Islet of Langerhans (tissue), 1 donor: Measurements from ENCODE around the gene RIBC2.
A peak's percentile ranks its signal among the peaks of the same experiment; 100 is the strongest.
"Not testable (repeated sequence)": the region's sequence is repeated elsewhere in the genome, so short reads cannot be mapped to it uniquely, and the experiment has no call there.

Source experiments
- FAIRE-seq: peaks from one replicate; lab custom pipeline; 2011; peaks lifted over from hg19 to GRCh38; lab: Jason Lieb, UNC

Gene RIBC2

DNA sequence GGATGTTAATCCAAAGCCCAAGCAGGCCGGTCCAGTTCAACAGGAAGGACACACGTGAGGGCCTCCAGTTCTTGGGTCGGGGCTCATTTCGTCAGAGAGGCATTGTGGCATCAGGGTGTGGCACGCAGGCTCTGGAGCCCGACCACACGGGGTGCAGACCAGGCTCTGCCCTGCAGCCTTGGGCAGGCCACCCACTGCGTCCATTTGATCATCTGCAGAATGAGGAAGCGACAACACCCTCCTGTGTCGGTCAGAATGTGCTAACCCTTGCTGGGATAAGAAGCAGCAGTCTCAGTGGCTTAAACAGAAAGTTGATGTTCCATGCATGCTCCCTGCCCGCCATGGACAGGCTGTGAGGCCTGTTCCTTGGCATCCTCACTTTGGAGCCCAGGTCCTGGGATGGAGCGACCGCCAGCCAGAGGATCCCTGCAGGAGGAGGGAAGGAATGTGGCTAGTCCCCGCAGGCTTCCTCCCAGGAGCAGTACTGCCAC lies 10.8 kb downstream of the RIBC2 start:
- FAIRE-seq, result no peak

DNA sequence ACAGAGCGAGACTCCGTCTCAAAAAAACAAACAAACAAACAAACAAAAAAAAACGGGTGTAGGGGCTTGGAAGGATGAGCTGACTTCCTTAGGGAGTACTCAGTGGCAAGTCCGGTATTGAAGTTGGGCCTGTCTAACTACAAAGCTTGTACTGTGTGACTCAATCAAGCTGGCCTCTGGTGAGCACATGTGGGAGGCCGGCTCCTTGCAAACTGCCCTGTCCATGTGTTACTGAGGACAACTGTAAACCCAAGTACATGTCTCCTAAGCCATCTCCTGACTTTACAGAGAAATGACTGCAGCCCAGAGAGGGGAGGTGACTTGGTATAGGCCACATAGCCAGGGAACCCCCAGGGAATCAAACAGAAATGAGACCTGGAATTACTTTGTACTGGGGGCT lies 11.6 kb downstream of the RIBC2 start:
- FAIRE-seq, result no peak

DNA sequence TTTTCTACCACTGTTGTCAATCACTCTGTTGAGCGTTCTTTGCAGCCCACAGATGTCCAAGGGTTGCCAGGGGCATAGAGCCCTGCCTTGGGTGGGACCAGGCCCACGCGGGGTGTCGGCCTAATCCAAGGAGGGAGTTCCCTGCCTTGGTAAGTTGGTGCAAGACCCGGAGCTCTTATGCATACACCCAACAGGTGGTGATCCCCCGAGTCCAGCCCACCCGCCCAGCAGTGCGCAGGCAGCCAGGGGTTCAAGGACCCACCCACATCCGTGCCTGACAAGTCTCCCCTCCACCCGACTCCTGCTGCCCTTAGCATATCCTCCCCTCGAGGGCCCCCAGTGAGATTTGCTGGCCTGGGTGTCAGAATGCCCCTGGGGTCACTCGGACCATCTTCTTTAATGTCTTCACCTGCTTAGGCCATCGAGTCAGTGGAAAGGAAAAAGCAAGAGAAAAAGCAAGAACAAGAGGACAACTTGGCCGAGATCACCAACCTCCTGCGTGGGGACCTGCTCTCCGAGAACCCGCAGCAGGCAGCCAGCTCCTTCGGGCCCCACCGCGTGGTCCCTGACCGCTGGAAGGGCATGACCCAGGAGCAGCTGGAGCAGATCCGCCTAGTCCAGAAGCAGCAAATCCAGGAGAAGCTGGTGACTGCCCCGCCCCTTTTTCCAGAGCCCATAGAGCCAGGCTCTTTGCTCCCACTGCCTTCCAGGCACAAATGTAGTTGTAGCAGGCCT lies 12.2 kb downstream of the RIBC2 start:
- no peak for FAIRE-seq

DNA sequence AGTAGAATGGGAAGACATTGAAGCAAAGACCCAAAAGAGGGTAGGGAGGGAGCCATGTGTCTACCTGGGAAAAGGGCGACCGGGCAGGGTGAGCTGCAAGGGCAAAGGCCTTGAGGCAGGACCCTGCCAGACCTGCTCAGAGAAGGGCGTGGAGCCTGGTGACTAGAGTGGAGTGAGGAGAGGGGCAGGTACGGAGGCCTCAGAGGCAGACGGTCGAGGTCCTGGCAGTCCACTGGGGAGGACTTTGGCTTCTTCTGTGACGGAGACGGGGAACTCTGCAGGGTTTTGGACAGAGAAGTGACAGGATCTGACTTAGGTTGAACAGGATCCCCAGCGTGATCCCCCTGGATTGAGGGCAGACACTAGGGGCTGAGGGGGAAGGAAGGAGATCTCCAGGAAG lies 12.9 kb downstream of the RIBC2 start:
- FAIRE-seq, result no peak

DNA sequence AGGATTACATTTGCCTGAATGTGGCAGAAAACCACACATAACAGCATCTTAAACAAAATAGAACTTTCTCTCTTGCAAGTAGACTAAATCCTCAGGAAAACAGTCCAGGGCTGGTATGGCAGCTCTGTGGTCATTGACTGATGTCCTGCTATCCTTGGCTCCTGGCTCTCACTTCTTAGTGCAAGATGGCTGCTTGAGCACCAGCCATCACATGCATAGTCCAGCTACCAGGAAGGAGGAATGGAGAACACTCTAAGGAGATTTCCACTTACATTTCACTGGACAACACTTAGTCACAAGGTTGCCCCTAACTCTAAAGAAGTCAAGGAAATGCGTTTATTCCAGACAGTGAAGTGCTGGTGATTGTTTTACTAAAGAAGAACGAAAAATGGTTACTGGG lies 13.6 kb downstream of the RIBC2 start:
- FAIRE-seq, result no peak

DNA sequence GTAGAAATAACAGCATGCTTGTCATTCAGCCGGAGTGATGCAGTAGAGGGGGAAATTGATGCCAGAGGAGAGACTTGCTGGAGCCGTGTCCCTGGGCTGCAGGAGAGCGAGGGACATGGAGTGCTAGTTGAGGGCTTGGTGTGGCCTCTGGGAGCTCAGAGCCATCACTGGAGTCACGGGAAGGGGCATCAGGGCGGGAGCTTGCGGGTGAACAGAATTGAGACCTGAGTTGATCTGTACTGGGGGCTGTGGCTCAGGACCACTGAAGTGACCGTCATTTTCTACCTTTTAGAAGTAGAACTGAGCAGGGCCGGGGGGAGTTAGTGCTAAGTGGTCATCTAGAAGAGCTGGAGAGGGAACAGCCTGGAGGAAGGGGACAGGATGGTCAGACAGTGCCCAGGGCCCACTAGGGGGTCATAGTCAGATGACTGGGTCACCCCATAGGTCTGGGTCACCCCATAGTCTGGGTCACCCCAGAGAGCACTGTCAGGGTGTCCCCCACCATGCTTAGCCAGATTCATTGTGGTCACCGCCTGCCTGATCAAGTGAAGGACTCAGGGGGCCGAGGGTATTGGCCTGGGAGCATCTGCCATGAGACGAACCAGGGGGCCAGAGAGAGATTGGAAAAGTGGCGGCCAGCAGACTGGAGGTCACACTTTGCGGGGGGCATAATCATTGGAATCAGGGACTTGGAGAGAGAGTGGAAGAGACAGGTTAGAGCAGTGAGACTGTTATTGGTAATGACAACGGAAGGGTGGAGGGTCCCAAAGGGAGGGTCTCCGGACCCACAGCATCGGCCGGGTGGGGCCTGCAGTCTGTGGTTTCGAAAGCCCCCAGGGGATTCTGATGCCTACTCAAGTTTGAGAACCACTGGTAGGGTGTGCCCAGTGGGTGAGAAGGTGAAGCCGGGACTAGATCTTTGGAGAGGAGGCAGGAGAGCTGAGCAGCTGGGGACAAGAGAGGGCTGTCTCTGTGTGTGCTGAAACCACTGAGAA lies 15.2 kb downstream of the RIBC2 start:
- FAIRE-seq, result no peak

DNA sequence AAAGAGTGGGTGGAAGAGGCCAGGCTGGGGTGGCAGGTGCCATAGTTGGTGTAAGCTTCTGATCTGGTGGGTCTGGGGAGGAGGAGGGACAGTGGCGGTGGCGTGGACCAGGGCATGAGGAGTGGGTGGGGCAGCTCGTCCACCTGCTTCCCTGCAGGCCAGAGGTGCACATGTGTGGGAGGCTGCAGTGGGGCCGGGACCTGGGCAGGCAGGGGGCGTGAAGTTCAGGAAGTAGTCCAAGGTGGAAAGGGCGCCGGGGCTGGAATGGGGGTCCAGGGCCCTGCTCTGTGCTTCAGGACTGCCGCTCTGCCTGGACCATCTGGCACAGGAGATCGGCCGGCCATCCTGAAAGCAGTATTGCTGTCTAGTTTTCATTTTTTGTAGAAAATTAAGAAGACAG lies 15.9 kb downstream of the RIBC2 start:
- no peak for FAIRE-seq

DNA sequence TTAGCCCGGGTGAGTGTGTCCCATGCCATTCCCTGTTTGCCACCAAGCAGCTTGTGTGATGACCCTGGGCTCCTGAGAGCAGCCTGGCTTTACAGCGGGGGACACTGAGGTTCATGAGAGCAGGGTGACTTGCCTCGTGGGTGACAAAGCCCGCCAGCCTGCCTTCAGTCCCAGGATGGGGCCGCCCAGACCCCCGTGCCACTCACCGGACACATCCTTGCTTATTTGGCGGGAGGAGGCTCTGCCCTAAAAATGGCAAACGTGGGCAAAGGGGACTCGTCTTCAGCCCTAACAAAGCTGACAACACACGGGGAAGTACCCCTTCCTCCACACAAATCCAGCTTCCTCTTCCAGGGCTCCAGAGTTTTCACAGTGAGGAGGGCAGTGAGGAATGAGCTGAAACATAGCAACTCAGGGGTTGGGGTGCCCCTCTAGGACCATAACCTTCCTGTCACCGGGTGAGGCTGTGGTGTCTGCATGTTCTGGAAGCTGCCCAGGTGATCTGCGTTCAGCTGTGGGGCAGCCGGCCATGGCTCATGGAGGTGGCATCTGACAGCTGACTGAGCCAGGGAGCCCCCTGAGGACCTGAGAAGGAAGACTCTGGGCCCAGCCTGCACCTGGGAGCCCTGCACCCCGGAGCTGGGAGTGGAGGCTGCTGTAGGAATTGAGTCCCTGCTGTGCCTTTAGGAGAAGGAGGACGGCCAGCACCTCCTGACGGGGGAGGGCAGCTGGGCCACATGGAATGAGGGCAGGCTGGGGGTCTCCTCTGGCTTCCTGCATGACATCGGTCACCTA lies 16.7 kb downstream of the RIBC2 start:
- FAIRE-seq, result no peak

DNA sequence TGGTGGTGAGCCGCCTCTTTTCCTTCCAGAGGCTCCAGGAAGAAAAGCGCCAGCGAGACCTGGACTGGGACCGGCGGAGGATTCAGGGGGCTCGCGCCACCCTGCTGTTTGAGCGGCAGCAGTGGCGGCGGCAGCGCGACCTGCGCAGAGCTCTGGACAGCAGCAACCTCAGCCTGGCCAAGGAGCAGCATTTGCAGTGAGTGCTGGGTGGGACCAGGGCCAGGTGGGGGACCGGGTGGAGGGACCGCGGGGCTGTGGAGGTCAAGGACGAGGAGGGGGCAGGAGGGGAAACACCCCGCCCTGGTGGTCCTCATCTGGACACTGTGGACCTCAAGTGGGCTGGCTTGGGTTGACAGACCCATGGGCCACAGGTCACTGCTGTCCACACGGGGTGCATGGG lies 17.4 kb downstream of the RIBC2 start:
- no peak for FAIRE-seq

DNA sequence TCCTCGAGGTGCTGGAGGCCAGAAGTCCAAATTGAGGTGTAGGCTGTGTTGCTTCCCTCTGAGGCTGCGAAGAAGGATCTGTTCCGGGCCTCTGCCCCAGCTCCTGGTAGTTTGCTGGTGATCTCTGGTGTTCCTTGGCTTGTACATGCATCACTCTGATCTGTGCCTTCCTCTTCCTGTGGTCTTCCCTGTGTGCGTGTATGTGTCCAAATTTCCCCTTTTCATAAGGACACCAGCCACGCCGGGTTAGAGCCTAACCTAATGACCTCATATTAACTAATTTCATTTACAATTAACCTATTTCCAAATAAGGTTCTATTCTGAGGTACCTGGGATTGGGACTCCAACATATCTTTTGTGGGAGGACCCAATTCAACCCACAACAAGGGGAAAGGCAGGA lies 21.5 kb downstream of the RIBC2 start:
- FAIRE-seq, result no peak

DNA sequence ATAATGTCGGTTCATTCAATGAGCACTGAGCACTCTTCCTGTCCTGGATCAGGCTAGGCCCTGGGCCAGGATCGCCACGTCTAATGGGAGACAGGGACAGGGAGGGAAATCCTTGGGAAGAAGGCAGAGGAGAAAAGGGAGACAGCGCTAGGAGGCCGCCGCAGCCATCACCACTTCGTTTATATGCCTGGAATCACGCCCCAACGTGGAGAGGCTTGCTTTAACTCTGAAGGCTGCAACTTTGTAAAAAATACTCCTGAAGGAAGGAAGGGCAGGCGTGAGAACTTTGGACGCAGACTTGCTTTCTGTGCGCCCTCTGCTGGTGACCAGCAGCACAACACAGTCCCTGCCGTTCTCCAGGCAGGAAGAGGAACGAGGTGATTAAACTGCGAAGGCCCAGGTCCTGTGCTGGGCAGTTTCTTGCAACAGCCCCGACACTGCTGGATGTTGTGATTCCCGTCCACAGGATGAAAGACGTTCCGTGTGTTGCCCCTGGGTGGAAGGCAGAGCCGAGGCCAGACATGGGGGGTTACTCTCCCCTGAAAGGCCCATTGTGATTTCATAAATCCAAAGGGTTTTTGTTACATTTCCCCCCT lies 22.1 kb downstream of the RIBC2 start:
- peak; percentile 84 for FAIRE-seq

DNA sequence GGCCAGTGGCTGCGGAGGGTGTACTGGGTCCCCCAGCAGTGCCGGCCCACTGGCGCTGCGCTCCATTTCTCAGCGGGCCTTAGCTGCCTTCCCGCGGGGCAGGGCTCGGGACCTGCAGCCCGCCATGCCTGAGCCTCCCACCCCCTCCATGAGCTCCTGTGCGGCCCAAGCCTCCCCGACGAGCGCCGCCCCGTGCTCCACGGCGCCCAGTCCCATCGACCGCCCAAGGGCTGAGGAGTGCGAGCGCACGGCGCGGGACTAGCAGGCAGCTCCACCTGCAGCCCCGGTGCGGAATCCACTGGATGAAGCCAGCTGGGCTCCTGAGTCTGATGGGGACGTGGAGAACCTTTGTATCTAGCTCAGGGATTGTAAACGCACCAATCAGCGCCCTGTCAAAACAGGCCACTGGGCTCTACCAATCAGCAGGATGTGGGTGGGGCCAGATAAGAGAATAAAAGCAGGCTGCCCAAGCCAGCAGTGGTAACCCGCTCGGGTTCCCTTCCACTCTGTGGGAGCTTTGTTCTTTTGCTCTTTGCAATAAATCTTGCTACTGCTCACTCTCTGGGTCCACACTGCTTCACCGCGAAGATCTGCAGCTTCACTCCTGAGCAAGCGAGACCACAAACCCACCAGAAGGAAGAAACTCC lies 23.5 kb downstream of the RIBC2 start:
- not testable (repeated sequence) for FAIRE-seq

DNA sequence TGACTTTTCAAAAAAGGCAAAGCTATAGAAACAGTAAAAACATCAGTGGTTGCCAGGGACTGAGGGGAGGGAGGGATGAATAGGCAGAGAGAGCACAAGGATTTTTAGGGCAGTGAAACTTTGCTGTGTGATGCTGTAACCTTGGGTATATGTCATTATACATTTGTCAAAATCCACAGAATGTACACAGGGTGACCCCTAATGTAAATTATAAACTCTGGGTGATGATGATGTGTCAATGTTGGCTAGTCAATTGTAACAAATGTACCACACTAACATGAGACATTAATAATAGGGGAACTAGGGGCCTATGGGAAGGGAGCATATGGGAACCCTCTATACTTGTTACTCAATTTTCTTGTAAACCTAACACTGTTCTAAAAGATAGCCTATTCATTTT lies 24.8 kb downstream of the RIBC2 start:
- no peak for FAIRE-seq

DNA sequence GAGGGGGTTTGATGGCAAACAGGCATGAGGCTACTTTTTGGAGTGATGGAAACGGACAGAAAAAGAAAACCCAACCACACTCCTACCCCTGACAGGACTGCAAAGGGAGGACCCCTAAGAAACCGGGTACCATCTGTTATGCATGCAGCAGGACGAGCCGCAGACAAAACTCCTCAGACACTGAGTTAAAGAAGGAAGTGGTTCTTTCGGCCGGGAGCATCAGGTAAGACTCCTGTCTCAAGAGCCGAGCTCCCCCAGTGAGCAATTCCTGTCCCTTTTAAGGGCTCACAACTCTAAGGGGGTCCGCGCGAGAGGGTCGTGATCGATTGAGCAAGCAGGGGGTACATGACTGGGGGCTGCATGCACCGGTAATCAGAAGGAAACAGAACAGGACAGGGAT lies 27.2 kb downstream of the RIBC2 start:
- FAIRE-seq, result not testable (repeated sequence)

DNA sequence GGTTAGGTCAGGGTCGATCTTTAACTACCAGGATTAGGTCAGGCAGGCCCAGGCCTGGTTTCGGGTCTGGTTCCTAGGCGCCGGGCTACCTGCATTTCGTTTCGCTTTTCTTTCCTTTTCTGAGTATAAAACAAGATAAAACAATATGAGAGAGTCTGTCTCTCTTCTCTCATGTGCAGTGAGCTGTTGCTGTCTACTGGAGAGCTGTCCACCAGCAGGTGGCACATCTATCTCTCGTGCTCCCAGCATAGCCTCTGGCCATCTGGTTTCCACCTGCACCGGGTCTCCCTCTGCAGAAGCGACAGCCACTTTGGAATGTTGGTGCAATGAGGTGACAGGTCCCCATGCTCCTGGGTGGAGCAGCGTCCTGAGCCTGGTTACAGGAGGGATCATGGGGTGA lies 27.6 kb downstream of the RIBC2 start:
- no peak for FAIRE-seq

DNA sequence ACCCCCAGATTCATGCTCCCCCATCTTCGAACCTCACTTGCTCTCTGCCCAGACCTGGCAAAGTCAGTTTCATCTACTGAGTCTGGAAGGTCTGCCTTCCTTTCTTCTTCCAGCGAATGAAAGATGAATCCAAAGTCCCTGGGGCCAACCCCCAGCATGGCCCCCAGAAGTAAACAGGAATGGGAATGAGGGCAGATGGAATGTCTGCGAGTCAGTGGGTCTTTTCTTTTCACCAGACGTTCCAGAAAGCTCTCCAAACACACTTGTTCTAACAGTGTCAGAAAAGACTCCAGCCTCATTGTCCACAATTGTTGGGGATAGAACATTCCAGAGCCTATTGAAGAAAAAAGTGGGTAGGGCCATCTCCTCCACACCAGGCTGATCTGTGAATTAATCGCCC lies 28.6 kb downstream of the RIBC2 start:
- no peak for FAIRE-seq

DNA sequence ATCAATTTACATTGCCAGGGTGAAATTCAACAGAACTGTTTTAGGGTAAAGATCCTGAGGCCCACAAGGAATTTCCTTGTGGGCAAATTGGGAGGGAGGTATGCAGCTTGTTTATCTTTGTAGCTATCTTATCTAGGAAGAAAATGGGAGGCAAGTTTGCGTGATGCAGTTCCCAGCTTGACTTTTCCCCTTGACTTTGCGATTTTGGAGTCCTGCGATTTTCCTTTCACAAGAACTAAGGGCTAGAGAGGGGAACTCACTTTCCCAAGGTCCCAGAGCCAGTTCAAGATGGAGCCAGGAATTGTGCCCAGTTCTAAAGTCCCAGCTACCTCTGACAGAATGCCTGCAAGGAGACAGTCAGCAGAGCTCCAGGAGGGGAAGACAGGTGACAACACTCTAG lies 30.7 kb downstream of the RIBC2 start:
- no peak for FAIRE-seq

DNA sequence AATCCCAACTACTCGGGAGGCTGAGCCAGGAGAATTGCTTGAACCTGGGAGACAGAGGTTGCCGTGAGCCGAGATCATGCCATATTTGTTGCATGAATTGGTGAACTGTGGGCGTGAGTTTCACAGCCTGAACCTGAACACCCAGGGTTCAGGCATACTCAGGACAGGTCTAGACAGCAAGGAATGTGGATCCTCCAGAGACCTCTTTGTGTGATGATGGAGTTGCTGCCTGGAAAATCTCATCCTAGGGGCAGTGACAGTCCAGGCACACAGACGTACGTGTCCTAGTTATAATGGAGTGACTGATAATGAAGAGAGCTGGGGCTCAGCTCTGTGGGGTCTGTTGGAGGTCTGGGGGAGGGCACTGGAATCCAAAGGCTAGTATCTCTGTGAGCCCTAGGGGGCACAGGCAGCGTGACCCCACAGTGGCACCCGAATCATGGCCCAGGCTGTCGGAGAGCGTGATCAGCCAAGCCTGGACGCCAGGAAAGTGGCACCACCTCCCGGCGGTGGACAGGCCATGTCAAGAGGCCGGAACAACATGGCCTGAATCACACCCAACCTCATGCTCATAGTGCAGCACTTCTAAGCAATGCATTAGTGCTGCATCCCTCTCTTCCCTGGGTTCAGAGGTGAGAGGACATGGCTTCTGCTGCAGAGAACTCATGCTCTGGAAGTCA lies 31.7 kb downstream of the RIBC2 start:
- FAIRE-seq, result no peak

DNA sequence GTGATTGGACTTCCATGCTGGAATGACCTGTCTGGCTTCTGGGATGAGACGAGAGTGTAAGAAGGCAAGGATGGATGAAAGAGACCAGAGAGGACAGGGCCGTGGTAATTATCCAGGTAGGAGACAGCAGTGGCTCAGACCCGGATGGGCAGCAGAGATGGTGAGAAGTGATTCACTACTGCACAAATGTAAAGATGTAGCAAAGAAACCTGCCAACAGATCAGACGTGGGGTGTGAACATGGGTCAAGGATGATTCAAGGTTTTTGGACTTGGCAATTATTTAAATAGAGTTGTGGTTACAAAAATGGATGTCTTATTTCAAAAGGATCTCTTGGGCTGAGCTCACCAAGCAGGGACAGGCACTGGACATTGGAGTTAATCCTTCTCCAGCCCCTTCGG lies 32.7 kb downstream of the RIBC2 start:
- FAIRE-seq, result no peak

DNA sequence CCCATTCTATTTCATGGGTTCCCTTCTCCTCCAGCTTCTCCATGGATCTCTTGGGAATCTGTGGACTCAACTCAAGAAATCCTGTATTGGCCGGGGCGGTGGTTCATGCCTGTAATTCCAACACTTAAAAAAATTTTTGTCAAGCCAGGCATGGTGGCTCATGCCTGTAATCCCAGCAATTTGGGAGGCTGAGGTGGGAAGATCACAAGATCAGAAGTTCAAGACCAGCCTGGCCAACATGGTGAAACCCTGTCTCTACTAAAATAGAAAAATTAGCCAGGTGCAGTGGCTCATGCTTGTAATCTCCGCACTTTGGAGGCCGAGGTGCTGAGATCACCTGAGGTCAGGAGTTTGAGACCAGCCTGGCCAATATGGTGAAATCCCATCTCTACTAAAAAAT lies 34.1 kb downstream of the RIBC2 start:
- FAIRE-seq, result not testable (repeated sequence)

DNA sequence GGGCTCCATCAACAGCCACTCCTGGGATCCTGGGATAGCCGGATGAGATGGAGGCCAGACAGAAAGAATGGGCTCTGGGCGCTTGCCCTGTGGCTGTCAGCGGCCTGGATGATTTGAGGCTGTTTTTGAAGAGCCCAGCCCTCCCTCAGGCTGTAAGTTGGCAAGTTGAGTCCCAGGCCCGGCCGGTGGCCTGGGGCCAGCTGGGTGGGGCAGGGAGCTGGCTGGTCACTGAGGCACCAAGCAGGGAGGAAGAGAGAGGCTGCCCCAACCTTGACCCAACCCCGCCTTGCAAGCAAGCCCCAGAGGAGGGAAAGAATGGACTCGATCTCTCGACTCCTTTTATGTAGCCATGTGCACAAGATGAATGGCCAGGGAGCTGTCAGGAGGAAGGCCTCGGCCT lies 34.9 kb downstream of the RIBC2 start:
- no peak for FAIRE-seq
